Measurements from ENCODE around the gene DNAJB8.

DNA sequence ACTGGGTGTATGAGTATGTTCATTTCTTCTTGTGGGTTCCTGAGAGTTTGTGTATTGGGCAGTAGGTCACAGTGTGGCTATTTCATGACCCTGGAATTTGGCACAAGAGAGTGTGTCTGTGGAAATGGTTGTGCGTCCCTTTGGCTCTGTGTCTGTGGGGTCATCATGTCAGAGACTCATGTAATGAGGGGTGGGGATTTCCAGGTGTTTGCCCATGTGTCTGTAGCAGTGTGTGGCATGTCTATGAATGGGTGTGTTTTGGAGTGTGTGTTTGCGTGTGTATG, 27.6 kb upstream of the DNAJB8 start:
- TF ChIP-seq, protein P1, sequence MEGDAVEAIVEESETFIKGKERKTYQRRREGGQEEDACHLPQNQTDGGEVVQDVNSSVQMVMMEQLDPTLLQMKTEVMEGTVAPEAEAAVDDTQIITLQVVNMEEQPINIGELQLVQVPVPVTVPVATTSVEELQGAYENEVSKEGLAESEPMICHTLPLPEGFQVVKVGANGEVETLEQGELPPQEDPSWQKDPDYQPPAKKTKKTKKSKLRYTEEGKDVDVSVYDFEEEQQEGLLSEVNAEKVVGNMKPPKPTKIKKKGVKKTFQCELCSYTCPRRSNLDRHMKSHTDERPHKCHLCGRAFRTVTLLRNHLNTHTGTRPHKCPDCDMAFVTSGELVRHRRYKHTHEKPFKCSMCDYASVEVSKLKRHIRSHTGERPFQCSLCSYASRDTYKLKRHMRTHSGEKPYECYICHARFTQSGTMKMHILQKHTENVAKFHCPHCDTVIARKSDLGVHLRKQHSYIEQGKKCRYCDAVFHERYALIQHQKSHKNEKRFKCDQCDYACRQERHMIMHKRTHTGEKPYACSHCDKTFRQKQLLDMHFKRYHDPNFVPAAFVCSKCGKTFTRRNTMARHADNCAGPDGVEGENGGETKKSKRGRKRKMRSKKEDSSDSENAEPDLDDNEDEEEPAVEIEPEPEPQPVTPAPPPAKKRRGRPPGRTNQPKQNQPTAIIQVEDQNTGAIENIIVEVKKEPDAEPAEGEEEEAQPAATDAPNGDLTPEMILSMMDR (IDR thresholded peaks at IDR 0.05; ENCODE audit: insufficient read depth, low read depth, low read length) = no peak
- TF ChIP-seq EZH2 (IDR thresholded peaks at IDR 0.05; ENCODE audit: insufficient read depth, low read length) = no peak
